GM12878 (cell line): ENCODE measurements around the gene DIRAS1. TPM values are rescaled to one million over a fixed set of nuclear protein-coding genes. Genes with fewer than 3 reads are reported as not detected.
"Not testable (repeated sequence)": the region's sequence is repeated elsewhere in the genome, so short reads cannot be mapped to it uniquely, and the experiment has no call there.

ENCODE experiments used
- ATAC-seq: fragments of 200-7000 bp; cut with Tn5 transposase; 3 replicates; pipeline ENCODE4 v1.9.1; 2020; ENCODE audit warnings: mild to moderate bottlenecking, moderate library complexity
- BruUV-seq: library from RNA; stranded (reverse); fragments of 400-500 nt; replicated peaks from 2 replicates; lab custom pipeline; 2021; lab: Mats Ljungman, UMichigan
- CTCF ChIA-PET: fragments of 300-600 bp; sonication (Branson Sonifier 250); formaldehyde crosslinking; extraction: SDS; loops from one replicate; lab custom pipeline; 2021; ENCODE audit warnings: inconsistent platforms; lab: Yijun Ruan, JAX
- POLR2A ChIA-PET: fragments of 350-600 bp; formaldehyde crosslinking; extraction: SDS; loops from one replicate; lab custom pipeline; 2021; ENCODE audit warnings: inconsistent platforms; lab: Charles Lee
- RAD21 ChIA-PET: fragments of 300-600 bp; sonication (Branson Sonifier 250); formaldehyde crosslinking; loops from one replicate; lab custom pipeline; 2023; ENCODE audit warnings: antibody characterized with exemption; ENCODE audit not compliant: unreplicated experiment; lab: Charles Lee
- SMC1A ChIA-PET: fragments of 300-600 bp; sonication (Branson Sonifier 250); formaldehyde crosslinking; loops from one replicate; lab custom pipeline; 2023; ENCODE audit not compliant: unreplicated experiment, uncharacterized antibody; lab: Charles Lee
- DNase-seq: peaks from one replicate; pipeline ENCODE4 v3.0.0-alpha.2; 2011; ENCODE audit warnings: low read depth, low spot score
- FAIRE-seq: peaks from 3 replicates; lab custom pipeline; 2011; peaks lifted over from hg19 to GRCh38; lab: Jason Lieb, UNC
- H2AFZ ChIP-seq: 2 replicates; pipeline ENCODE4 v1.6.0; 2011; ENCODE audit warnings: low read depth, low read length, control low read depth; ENCODE audit not compliant: control insufficient read depth
- H3K27ac ChIP-seq: 2 replicates; pipeline ENCODE4 v1.5.1; 2011; ENCODE audit warnings: control low read depth; ENCODE audit not compliant: control insufficient read depth, insufficient read depth
- H3K27me3 ChIP-seq, 2 experiments: replicated peaks in 1 of 2; 2 replicates each; pipeline versions ENCODE4 v1.6.0 to v1.6.1; 2011; ENCODE audit warnings: low read length in 1 of 2; ENCODE audit not compliant: control insufficient read depth in 2 of 2, insufficient read depth in 2 of 2
- H3K36me3 ChIP-seq, 2 experiments: 2 replicates each; pipeline ENCODE4 v1.5.1; 2011; ENCODE audit warnings: low read length in 1 of 2; ENCODE audit not compliant: control insufficient read depth in 2 of 2, insufficient read depth in 2 of 2
- H3K4me1 ChIP-seq: 2 replicates; pipeline ENCODE4 v1.6.1; 2011; ENCODE audit warnings: mild to moderate bottlenecking, low read length, moderate library complexity, mixed read lengths; ENCODE audit not compliant: control insufficient read depth, insufficient read depth
- H3K4me2 ChIP-seq: 2 replicates; pipeline ENCODE4 v1.6.0; 2011; ENCODE audit warnings: control low read depth; ENCODE audit not compliant: control insufficient read depth, insufficient read depth
- H3K4me3 ChIP-seq: fragments of 200-600 bp; sonication (generic); 2 replicates; pipeline ENCODE4 v1.5.1; 2016
- H3K79me2 ChIP-seq: 2 replicates; pipeline ENCODE4 v1.6.0; 2011; ENCODE audit warnings: low read length; ENCODE audit not compliant: control insufficient read depth, insufficient read depth
- H3K9ac ChIP-seq: 2 replicates; pipeline ENCODE4 v1.8.0; 2011; ENCODE audit warnings: low read length, control low read depth, mixed read lengths; ENCODE audit not compliant: control insufficient read depth, insufficient read depth
- H3K9me3 ChIP-seq: replicated peaks from 3 replicates; pipeline ENCODE4 v1.5.1; 2011; ENCODE audit warnings: mild to moderate bottlenecking, low read length; ENCODE audit not compliant: control insufficient read depth, insufficient read depth
- H4K20me1 ChIP-seq: 2 replicates; pipeline ENCODE4 v1.6.0; 2011; ENCODE audit not compliant: control insufficient read depth, insufficient read depth
- BCL11A ChIP-seq: IDR thresholded peaks from 2 replicates; pipeline ENCODE4 v1.6.1; 2011; ENCODE audit warnings: low read depth, low read length
- BHLHE40 ChIP-seq, 2 experiments: fragments of 450-650 bp in 1 of 2; IDR thresholded peaks; 2 replicates each; pipeline ENCODE4 v1.6.1; 2011 to 2017; ENCODE audit warnings: low read depth in 2 of 2, borderline replicate concordance in 1 of 2, improper control_type of control experiment in 1 of 2, low read length in 1 of 2, mild to moderate bottlenecking in 1 of 2
- MLLT1 ChIP-seq: fragments of 450-650 bp; IDR thresholded peaks from 2 replicates; pipeline ENCODE4 v1.6.1; 2016; ENCODE audit warnings: mild to moderate bottlenecking
- NFIC ChIP-seq: IDR thresholded peaks from 2 replicates; pipeline ENCODE4 v1.6.1; 2012; ENCODE audit warnings: low read depth, mild to moderate bottlenecking, inconsistent platforms, low read length, moderate library complexity
- NFXL1 ChIP-seq: fragments of 450-650 bp; IDR thresholded peaks from 2 replicates; pipeline ENCODE4 v1.6.1; 2017; ENCODE audit warnings: antibody characterized with exemption, mild to moderate bottlenecking, borderline replicate concordance
- NR2F1 ChIP-seq: fragments of 450-650 bp; conservative IDR thresholded peaks from 2 replicates; pipeline ENCODE4 v1.6.1; 2017; ENCODE audit warnings: mild to moderate bottlenecking
- PAX5 ChIP-seq: IDR thresholded peaks from 2 replicates; pipeline ENCODE4 v1.6.1; 2011; ENCODE audit warnings: low read depth, low read length, borderline replicate concordance
- POLR2AphosphoS5 ChIP-seq: IDR thresholded peaks from 2 replicates; pipeline ENCODE4 v1.6.1; 2011; ENCODE audit warnings: mild to moderate bottlenecking, low read length, inconsistent platforms
- SUPT20H ChIP-seq: IDR thresholded peaks from 2 replicates; pipeline ENCODE4 v1.6.1; 2011; ENCODE audit warnings: low read depth, mild to moderate bottlenecking, low read length, moderate library complexity, borderline replicate concordance; ENCODE audit not compliant: control insufficient read depth
- ZNF687 ChIP-seq: fragments of 450-650 bp; IDR thresholded peaks from 2 replicates; pipeline ENCODE4 v1.6.1; 2017; ENCODE audit warnings: mild to moderate bottlenecking, moderate library complexity
- WGBS: methylation state at CpG from one replicate; pipeline ENCODE4 v1.1.6; 2016; ENCODE audit warnings: low lambda C conversion rate; ENCODE audit not compliant: insufficient replicate concordance, insufficient coverage; ENCODE audit errors: missing lambda C conversion rate; 5-methylcytosine and 5-hydroxymethylcytosine counted together
- in situ Hi-C: fragments of 300-500 bp; cut with MboI; formaldehyde crosslinking; loops from 9 replicates; pipeline ENCODE4 v1.14.3; 2018; ENCODE audit warnings: mixed read lengths
- intact Hi-C: fragments of 100-400 bp; cut with micrococcal nuclease; formaldehyde crosslinking; loops from one replicate; pipeline ENCODE4 v1.14.2; 2022; ENCODE audit not compliant: unreplicated experiment
- polyA plus RNA-seq, 11 experiments: library from polyadenylated mRNA; depleted of rRNA in 4 of 11; unstranded in 6 of 11; stranded (reverse) in 5 of 11; fragments of >200 nt; fragmentation: Nextera tagmentation in 4 of 11; fragmentation: Illumina TruSeq in 1 of 11; extraction: Ambion mirVana in 4 of 11; extraction: Trizol in 1 of 11; gene quantifications; 1 replicate in 1 of 11; 2 replicates in 10 of 11; pipeline versions ENCODE4 v1.2.1 to v1.2.3, GENCODE V29; 2011 to 2016; ENCODE audit warnings: inconsistent platforms in 2 of 11, missing spikeins in 2 of 11, low read depth in 1 of 11
- total RNA-seq, 4 experiments: library from RNA; depleted of rRNA in 3 of 4; stranded (reverse); fragments of >200 nt in 3 of 4; fragmentation: Illumina TruSeq in 1 of 4; extraction: Trizol in 1 of 4; gene quantifications; 2 replicates each; pipeline versions ENCODE4 v1.2.1 to v1.2.3, GENCODE V29; 2013 to 2021

DIRAS1 gene
- total and polyA plus RNA-seq, 10 of the 15 experiments (the other 5 are each of a cell fraction or from before 2014, with no cell fraction given): 0.04 to 0.18 (median 0.08) TPM; not detected in 3

GRCh38 chr19:2678948-2679347, 42.2 kb downstream of the DIRAS1 start:
- in situ Hi-C loops, DNase-seq, H3K27ac ChIP-seq, FAIRE-seq, SMC1A ChIA-PET, H3K4me2 ChIP-seq, H3K27me3 ChIP-seq, H3K36me3 ChIP-seq, intact Hi-C loops, H3K9ac ChIP-seq, CTCF ChIA-PET, ATAC-seq, H3K79me2 ChIP-seq, H3K4me3 ChIP-seq, H2AFZ ChIP-seq, H3K9me3 ChIP-seq, H4K20me1 ChIP-seq, BruUV-seq, POLR2A ChIA-PET: not testable (repeated sequence)
- RAD21 ChIA-PET: interaction anchor here (1.0 kb wide), 1 partner anchor 20 kb away, joined by 4 read pairs; no protein-coding TSS in a partner anchor
- H3K4me1 ChIP-seq: peaks cover 36% of the 10 kb centered on the region
- 97% methylated on average over 5 of the region's 5 CpGs for WGBS

GRCh38 chr19:2678044-2678671, 43.0 kb downstream of the DIRAS1 start:
- Histone ChIP-seq H3K9me3 (peaks cover 5% of the 10 kb centered on the region; the same call in 2 of the 3 replicates), H3K9ac (no peak overlapping the region), H3K4me1 (peaks cover 36% of the 10 kb centered on the region), H2AFZ (no peak overlapping the region), H3K27me3 (no peaks in the 10 kb centered on the region), H4K20me1 (no peaks in the 10 kb centered on the region), H3K4me2 (no peak overlapping the region), H3K4me3 (no peak overlapping the region; the same call in 1 of the 2 replicates), H3K36me3 (peaks cover 0 to 8% of the 10 kb centered on the region in 2 experiments; a peak in 1 of 4 replicates), H3K27ac (peak overlapping the region; percentile 17; the same call in 1 of the 2 replicates), H3K79me2 (peaks cover 4% of the 10 kb centered on the region)
- WGBS: 43% methylated on average over 8 of the region's 8 CpGs
- CTCF ChIA-PET: no interaction called here
- no TSS peak for BruUV-seq
- ATAC-seq (peak; percentile 58), FAIRE-seq (peak; percentile 84), DNase-seq (no peak)
- POLR2A ChIA-PET: no interaction called here
- in situ Hi-C loops (no loop called here), intact Hi-C loops (no loop called here)
- RAD21 ChIA-PET: interaction anchor here (1.0 kb wide), 1 partner anchor 20 kb away, joined by 4 read pairs; no protein-coding TSS in a partner anchor
- SMC1A ChIA-PET: interaction anchor here (1.0 kb wide), 1 partner anchor 16 kb away, joined by 3 read pairs; no protein-coding TSS in a partner anchor
- TF ChIP-seq PAX5: peak; percentile 34; the same call in 1 of the 2 replicates
- TF ChIP-seq POLR2AphosphoS5: no peak
- TF ChIP-seq MLLT1: 0 out of 2 replicates have a peak, but pooled peaks have one; percentile 30
- peak; percentile 58 for TF ChIP-seq NFIC
- TF ChIP-seq NFXL1: no peak
- peak; percentile 91 to 92 for TF ChIP-seq BHLHE40 (IDR thresholded peaks at IDR 0.05; ENCODE audit: borderline replicate concordance in 1 of 2, low read depth in 2 of 2, low read length in 1 of 2)
- TF ChIP-seq NR2F1: peak; percentile 8
- TF ChIP-seq ZNF687: peak; percentile 47; the same call in 1 of the 2 replicates
- TF ChIP-seq BCL11A: 0 out of 2 replicates have a peak, but pooled peaks have one; percentile 29
- TF ChIP-seq SUPT20H: no peak
